Stimulated activated naive B cell treated with anti-CD40 and anti-IgM and Interleukin-4, amounts not matched to agents 10 μg/mL and 1 μg/mL and 100 μg/mL, for 72 hours (primary cell): ENCODE results near the gene PGLYRP2.
"Not testable (repeated sequence)": the region's sequence is repeated elsewhere in the genome, so short reads cannot be mapped to it uniquely, and the experiment has no call there.

Source experiments
- ATAC-seq, 2 donors: fragments of 150-1000 bp; cut with Tn5 transposase; replicated peaks; 2 replicates each; pipeline ENCODE4 v1.10.0; 2021; ENCODE audit warnings: moderate library complexity in 1 of 2
- DNase-seq: peaks from one replicate; pipeline ENCODE4 v3.0.0; 2021
- H3K27ac Mint-ChIP-seq: one replicate; pipeline ENCODE4 v1.8.0; 2022; ENCODE audit warnings: mild to moderate bottlenecking, mixed read lengths
- H3K27me3 Mint-ChIP-seq, 2 donors: one replicate each; pipeline ENCODE4 v1.8.0; 2022; ENCODE audit warnings: mixed read lengths in 2 of 2
- H3K36me3 Mint-ChIP-seq, 2 donors: one replicate each; pipeline ENCODE4 v1.8.0; 2022; ENCODE audit warnings: mixed read lengths in 2 of 2, mild to moderate bottlenecking in 1 of 2
- H3K4me1 Mint-ChIP-seq, 2 donors: one replicate each; pipeline ENCODE4 v1.8.0; 2022; ENCODE audit warnings: mixed read lengths in 2 of 2, mild to moderate bottlenecking in 1 of 2
- H3K4me3 Mint-ChIP-seq, 2 donors: one replicate each; pipeline ENCODE4 v1.8.0; 2022; ENCODE audit warnings: mild to moderate bottlenecking in 2 of 2, mixed read lengths in 2 of 2, moderate library complexity in 1 of 2
- H3K9me3 Mint-ChIP-seq, 2 donors: one replicate each; pipeline ENCODE4 v1.8.0; 2022; ENCODE audit warnings: mixed read lengths in 2 of 2, mild to moderate bottlenecking in 1 of 2

PGLYRP2 gene, protein sequence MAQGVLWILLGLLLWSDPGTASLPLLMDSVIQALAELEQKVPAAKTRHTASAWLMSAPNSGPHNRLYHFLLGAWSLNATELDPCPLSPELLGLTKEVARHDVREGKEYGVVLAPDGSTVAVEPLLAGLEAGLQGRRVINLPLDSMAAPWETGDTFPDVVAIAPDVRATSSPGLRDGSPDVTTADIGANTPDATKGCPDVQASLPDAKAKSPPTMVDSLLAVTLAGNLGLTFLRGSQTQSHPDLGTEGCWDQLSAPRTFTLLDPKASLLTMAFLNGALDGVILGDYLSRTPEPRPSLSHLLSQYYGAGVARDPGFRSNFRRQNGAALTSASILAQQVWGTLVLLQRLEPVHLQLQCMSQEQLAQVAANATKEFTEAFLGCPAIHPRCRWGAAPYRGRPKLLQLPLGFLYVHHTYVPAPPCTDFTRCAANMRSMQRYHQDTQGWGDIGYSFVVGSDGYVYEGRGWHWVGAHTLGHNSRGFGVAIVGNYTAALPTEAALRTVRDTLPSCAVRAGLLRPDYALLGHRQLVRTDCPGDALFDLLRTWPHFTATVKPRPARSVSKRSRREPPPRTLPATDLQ

GRCh38 chr19:15479391-15480345 is at the start of gene PGLYRP2:
PGLYRP2 (minus strand) TSS chr19:15479501; CDS start chr19:15479371, 130 bp downstream.
- Mint-ChIP-seq H3K27ac (no peak within 1 kb of the TSS), H3K9me3 (no peaks in the 10 kb centered on the region), H3K36me3 (peaks cover 0 to 4% of the 10 kb centered on the region in 2 donors), H3K27me3 (no peaks in the 10 kb centered on the region), H3K4me3 (no peak within 1 kb of the TSS), H3K4me1 (peaks cover 12 to 17% of the 10 kb centered on the region in 2 donors)
- DNase-seq (no peak), ATAC-seq (peak; percentile 20 to 29)

- H3K9me3 Mint-ChIP-seq, result peaks cover 6 to 7% of the 10 kb centered on the region in 2 donors
- H3K27me3 Mint-ChIP-seq, result peaks cover 39 to 46% of the 10 kb centered on the region in 2 donors
- H3K4me3 Mint-ChIP-seq, result no peak overlapping the region
- H3K36me3 Mint-ChIP-seq, result peaks cover 3 to 8% of the 10 kb centered on the region in 2 donors
- H3K27ac Mint-ChIP-seq, result no peak overlapping the region
- DNase-seq, result no peak
- H3K4me1 Mint-ChIP-seq, result peaks cover 0 to 2% of the 10 kb centered on the region in 2 donors
- no peak for ATAC-seq
These were observed 48.4 kb upstream of the PGLYRP2 start for GRCh38 chr19:15527705-15528104.

DNA sequence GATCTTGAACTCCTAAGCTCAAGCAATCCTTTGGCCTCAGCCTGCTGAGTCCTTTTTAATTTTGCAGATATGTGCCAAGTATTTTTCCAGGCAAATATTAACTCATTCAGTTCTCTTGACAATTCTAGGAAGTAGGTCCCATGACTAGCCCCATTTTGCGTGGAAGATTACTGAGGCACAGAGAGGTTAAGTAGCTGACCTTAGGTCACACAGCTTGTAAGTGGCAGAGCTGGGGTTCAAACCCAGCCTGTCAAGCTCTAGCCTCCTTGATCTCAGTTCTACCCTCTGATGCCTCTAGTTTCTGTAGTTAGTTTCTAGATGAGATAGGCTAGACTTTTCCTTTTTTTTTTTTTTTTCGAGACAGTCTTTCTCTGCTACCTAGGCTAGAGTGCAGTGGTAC is 47.1 kb upstream of the PGLYRP2 start:
- Mint-ChIP-seq H3K4me1 (no peaks in the 10 kb centered on the region), H3K36me3 (peaks cover 3 to 8% of the 10 kb centered on the region in 2 donors), H3K27me3 (peaks cover 33 to 39% of the 10 kb centered on the region in 2 donors), H3K9me3 (peaks cover 6 to 7% of the 10 kb centered on the region in 2 donors), H3K4me3 (no peak overlapping the region), H3K27ac (no peak overlapping the region)
- no peak for DNase-seq
- no peak for ATAC-seq

- H3K27me3 Mint-ChIP-seq, result peaks cover 30 to 35% of the 10 kb centered on the region in 2 donors
- H3K4me3 Mint-ChIP-seq, result no peak overlapping the region
- no peak for DNase-seq
- no peak for ATAC-seq
- H3K9me3 Mint-ChIP-seq, result peaks cover 3 to 4% of the 10 kb centered on the region in 2 donors
- peaks cover under 1 to 5% of the 10 kb centered on the region in 2 donors for H3K36me3 Mint-ChIP-seq
- no peaks in the 10 kb centered on the region for H3K4me1 Mint-ChIP-seq
- H3K27ac Mint-ChIP-seq, result no peak overlapping the region
These were observed 46.0 kb upstream of the PGLYRP2 start for GRCh38 chr19:15525291-15525690.

- Mint-ChIP-seq H3K27me3 (peaks cover 29 to 35% of the 10 kb centered on the region in 2 donors), H3K36me3 (peaks cover 0 to 4% of the 10 kb centered on the region in 2 donors), H3K9me3 (peaks cover 2 to 3% of the 10 kb centered on the region in 2 donors), H3K4me3 (no peak overlapping the region), H3K27ac (no peak overlapping the region), H3K4me1 (no peaks in the 10 kb centered on the region)
- DNase-seq, result no peak
- ATAC-seq, result no peak
These were observed 45.5 kb upstream of the PGLYRP2 start for GRCh38 chr19:15524781-15525180.

DNA sequence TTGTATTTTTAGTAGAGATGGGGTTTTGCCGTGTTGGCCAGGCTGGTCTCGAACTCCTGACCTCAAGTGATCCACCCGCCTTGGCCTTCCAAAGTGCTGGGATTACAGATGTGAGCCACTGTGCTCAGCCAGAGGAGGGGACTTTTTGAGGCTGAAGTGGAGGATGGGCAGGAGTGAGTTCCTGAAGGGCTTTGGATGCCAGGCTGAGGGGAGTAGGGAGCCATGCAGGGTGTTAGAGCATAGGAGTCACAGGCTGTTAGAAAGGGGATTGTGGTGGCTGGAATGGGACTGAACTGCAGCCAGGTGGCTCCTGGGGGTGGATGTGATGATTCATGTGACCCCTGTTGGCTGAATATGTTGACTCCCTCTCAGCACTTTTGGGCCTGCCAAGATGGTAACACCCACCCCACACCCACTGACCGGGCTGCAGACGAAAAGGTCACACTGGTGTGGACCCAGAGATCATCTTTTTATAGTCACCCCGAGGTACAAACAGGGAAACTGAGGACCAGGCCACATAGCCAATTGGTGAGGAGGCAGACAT is 40.2 kb upstream of the PGLYRP2 start:
- ATAC-seq (no peak), DNase-seq (no peak)
- peaks cover 5% of the 10 kb centered on the region in 2 donors for H3K9me3 Mint-ChIP-seq
- H3K27ac Mint-ChIP-seq, result no peak overlapping the region
- H3K4me1 Mint-ChIP-seq, result peaks cover 0 to 4% of the 10 kb centered on the region in 2 donors
- peaks cover 1 to 5% of the 10 kb centered on the region in 2 donors for H3K36me3 Mint-ChIP-seq
- H3K27me3 Mint-ChIP-seq, result peaks cover 30 to 37% of the 10 kb centered on the region in 2 donors
- no peak overlapping the region for H3K4me3 Mint-ChIP-seq

DNA sequence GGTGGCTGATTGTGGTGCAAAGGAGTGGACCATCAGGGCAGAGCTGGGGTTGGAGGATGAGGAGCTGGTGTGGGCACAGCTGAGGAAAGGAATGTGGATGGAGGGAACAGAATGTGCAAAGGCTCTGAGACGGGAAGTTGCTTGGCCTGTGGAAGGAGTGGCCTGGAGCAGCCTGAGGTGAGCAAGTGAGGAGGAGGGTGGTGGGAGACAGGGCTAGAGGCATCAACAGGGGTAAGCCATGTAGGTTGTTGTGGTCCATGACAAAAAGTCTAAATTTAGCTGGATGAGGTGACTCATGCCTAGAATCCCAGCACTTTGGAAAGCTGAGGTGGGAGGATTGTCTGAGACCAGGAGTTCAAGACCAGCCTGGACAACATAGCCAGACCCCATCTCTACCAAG is 38.5 kb upstream of the PGLYRP2 start:
- no peak overlapping the region for H3K27ac Mint-ChIP-seq

GRCh38 chr19:15516363-15516762 is 37.1 kb upstream of the PGLYRP2 start:
- peaks cover 1 to 8% of the 10 kb centered on the region in 2 donors for H3K36me3 Mint-ChIP-seq
- ATAC-seq, result no peak
- H3K4me1 Mint-ChIP-seq, result peaks cover 0 to 7% of the 10 kb centered on the region in 2 donors
- peaks cover 5% of the 10 kb centered on the region in 2 donors for H3K9me3 Mint-ChIP-seq
- H3K4me3 Mint-ChIP-seq, result no peak overlapping the region
- H3K27ac Mint-ChIP-seq, result no peak overlapping the region
- DNase-seq, result no peak
- H3K27me3 Mint-ChIP-seq, result peaks cover 26 to 32% of the 10 kb centered on the region in 2 donors

More for the DNA sequence above, 38.5 kb upstream of the PGLYRP2 start:
- Mint-ChIP-seq H3K4me1 (peaks cover 0 to 7% of the 10 kb centered on the region in 2 donors), H3K36me3 (peaks cover 1 to 8% of the 10 kb centered on the region in 2 donors), H3K4me3 (no peak overlapping the region), H3K9me3 (peaks cover 5% of the 10 kb centered on the region in 2 donors), H3K27me3 (peaks cover 19 to 28% of the 10 kb centered on the region in 2 donors)
- ATAC-seq (no peak), DNase-seq (no peak)

- not testable (repeated sequence) for H3K36me3 Mint-ChIP-seq, H3K4me3 Mint-ChIP-seq, ATAC-seq, H3K27ac Mint-ChIP-seq, H3K9me3 Mint-ChIP-seq, DNase-seq, H3K4me1 Mint-ChIP-seq
- peaks cover 31 to 39% of the 10 kb centered on the region in 2 donors for H3K27me3 Mint-ChIP-seq
These were observed 35.9 kb upstream of the PGLYRP2 start for GRCh38 chr19:15515227-15515625.

- Mint-ChIP-seq H3K9me3 (no peaks in the 10 kb centered on the region), H3K27ac (no peak overlapping the region), H3K27me3 (peaks cover 46 to 52% of the 10 kb centered on the region in 2 donors), H3K4me3 (no peak overlapping the region), H3K36me3 (peaks cover 0 to 4% of the 10 kb centered on the region in 2 donors), H3K4me1 (peaks cover 11 to 23% of the 10 kb centered on the region in 2 donors)
- DNase-seq, result no peak
- ATAC-seq, result no peak
These were observed 32.5 kb upstream of the PGLYRP2 start for GRCh38 chr19:15511671-15512424.

DNA sequence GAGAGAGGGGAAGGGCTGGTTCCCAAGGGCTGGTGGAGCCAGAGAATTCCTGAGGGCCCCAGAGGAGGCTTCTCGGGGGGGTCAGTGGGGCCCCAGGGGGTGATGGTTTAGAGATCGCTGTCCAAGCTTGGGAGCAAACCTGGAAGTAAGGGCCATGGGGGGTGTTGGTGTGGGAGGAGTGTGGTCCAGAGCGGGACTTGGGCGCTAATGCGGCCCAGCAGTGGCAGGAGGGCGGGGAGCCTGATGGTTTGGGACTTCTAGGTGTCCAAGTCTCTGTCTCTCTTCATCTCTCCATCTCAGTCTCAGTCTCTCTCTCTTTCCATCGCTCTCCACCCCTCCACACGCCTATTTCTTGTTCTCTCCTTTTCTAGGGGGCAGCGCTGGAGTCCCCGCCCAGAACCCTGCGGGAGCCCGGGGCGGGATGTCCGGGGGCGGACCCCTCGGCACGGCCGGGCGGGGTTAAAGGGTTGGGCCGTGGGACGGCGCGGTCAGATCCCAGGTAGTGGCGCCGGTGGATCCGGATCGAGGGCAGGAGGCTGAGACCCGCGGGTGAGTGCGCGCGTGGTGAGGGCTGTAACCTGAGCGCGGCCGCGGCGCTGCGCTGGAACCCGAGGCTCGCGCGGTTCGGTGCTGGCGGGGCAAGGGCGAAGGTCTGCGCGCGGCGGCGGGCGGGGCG is 28.9 kb upstream of the PGLYRP2 start, which contains the start of gene CYP4F22:
Gene CYP4F22, plus strand, starts transcription at position 491 of the 676 bp plus-strand sequence. CDS start 16,812 bp downstream, outside the sequence.
- peaks cover 0 to 2% of the 10 kb centered on the region in 2 donors for H3K9me3 Mint-ChIP-seq
- peak within 1 kb of the TSS; percentile 16 for H3K27ac Mint-ChIP-seq
- no peaks in the 10 kb centered on the region for H3K36me3 Mint-ChIP-seq
- peak; percentile 19 to 22 for ATAC-seq
- H3K4me1 Mint-ChIP-seq, result peaks cover 11 to 16% of the 10 kb centered on the region in 2 donors
- no peak for DNase-seq
- peaks cover 64 to 66% of the 10 kb centered on the region in 2 donors for H3K27me3 Mint-ChIP-seq
- peak within 1 kb of the TSS; percentile 50 to 69 for H3K4me3 Mint-ChIP-seq

DNA sequence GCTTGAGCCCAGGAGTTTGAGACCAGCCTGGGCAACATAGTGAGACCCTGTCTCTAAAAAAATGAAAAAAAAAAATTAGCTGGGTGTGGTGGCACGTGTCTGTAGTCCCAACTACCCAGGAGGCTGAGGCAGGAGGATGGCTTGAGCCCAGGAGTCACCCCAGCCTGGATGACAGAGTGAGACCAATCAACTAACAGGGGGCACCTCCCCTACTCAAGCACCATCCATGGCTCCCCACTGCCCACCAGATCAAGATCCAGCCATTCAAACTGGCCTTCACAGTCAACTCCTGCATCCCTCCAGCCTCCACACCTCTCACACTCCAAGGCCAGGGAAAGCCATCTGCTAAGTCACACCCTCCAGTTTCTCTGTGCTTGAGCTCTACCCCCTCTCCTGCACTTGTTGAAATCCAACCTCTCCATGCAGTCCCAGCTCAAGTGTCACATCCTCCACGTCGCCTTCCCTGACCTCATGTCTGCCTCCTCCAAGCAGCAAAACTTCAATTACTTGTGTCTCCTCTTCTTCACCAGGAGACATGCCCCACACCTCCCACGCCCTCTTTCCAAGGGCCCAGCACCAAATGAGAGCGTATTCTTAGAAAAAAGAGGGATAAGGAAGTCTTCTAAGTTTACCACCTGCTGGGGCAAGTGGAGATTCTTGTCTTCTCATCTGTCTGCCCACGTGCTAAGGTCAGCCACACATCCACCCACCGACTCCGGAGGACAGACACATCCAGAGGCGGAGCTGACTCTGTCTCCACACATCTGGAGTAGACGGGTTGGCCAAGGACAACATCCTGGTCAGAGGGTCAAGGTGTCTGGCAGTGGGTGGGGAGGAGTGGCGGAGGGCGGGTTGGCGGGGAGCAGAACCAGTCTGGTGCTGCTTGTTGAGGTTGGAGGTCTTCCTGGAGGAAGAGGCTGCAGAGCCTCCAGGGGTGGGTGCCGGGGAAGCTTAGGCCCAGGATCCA is 28.1 kb upstream of the PGLYRP2 start:
- no peak for DNase-seq
- peaks cover 60 to 67% of the 10 kb centered on the region in 2 donors for H3K27me3 Mint-ChIP-seq
- H3K4me3 Mint-ChIP-seq, result peak overlapping the region in 1 of 2 donors; percentile 69
- peaks cover 11 to 16% of the 10 kb centered on the region in 2 donors for H3K4me1 Mint-ChIP-seq
- no peaks in the 10 kb centered on the region for H3K36me3 Mint-ChIP-seq
- H3K27ac Mint-ChIP-seq, result peak overlapping the region; percentile 16
- H3K9me3 Mint-ChIP-seq, result peaks cover 0 to 2% of the 10 kb centered on the region in 2 donors
- ATAC-seq, result no peak
